Stomach (tissue), 4 donors: Measurements from ENCODE around the gene NDUFA7.
"Not testable (repeated sequence)": the region's sequence is repeated elsewhere in the genome, so short reads cannot be mapped to it uniquely, and the experiment has no call there.

Experiments
- POLR2A ChIP-seq, 4 donors: fragments of 450-650 bp; IDR thresholded peaks; one replicate each; pipeline ENCODE4 v1.6.1; 2016; ENCODE audit warnings: antibody characterized with exemption in 4 of 4, control low read depth in 2 of 4, mild to moderate bottlenecking in 1 of 4, moderate library complexity in 1 of 4
- TF ChIP-seq, protein P1 (sequence below), 7 experiments: fragments of 450-650 bp in 4 of 7; fragments of 200-600 bp in 3 of 7; sonication (generic) in 3 of 7; IDR thresholded peaks; one replicate each; pipeline ENCODE4 v1.5.1; 2016 to 2019; ENCODE audit warnings: antibody characterized with exemption in 7 of 7, control low read depth in 2 of 7, mild to moderate bottlenecking in 1 of 7

DNA sequence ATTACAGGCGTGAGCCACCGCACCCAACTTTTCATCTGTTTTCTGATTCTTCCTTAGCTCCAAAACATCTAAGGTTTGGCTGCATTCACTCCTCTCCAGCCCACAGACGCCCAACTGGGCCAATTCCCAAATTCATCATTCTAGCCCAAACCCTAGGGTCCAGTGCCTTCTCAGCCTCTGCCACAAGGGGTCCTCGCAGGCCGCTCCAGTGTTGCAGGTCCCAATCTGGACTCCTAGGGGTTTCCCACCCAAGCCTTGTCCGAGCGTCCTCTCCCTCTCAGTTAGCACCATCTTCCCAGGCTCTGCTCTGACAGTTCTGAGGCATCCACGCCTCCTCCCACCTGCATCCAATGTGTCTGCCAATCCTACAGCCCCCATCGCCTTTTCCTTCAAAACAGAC lies 29.8 kb downstream of the NDUFA7 start:
- not testable (repeated sequence) for TF ChIP-seq POLR2A (IDR thresholded peaks at IDR 0.05)
- TF ChIP-seq, protein P1, sequence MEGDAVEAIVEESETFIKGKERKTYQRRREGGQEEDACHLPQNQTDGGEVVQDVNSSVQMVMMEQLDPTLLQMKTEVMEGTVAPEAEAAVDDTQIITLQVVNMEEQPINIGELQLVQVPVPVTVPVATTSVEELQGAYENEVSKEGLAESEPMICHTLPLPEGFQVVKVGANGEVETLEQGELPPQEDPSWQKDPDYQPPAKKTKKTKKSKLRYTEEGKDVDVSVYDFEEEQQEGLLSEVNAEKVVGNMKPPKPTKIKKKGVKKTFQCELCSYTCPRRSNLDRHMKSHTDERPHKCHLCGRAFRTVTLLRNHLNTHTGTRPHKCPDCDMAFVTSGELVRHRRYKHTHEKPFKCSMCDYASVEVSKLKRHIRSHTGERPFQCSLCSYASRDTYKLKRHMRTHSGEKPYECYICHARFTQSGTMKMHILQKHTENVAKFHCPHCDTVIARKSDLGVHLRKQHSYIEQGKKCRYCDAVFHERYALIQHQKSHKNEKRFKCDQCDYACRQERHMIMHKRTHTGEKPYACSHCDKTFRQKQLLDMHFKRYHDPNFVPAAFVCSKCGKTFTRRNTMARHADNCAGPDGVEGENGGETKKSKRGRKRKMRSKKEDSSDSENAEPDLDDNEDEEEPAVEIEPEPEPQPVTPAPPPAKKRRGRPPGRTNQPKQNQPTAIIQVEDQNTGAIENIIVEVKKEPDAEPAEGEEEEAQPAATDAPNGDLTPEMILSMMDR (IDR thresholded peaks at IDR 0.05) = not testable (repeated sequence)
